T-helper 2 cell treated with Interferon-gamma antibody and Interleukin-4, amounts not matched to agents 5 μg/mL and 100 μg/mL, for 36 hours (primary cell): Measurements from ENCODE around the gene EXD3.
A peak's percentile ranks its signal among the peaks of the same experiment; 100 is the strongest.

Source experiments
- DNase-seq: peaks from one replicate; pipeline ENCODE4 v3.0.0; 2021; ENCODE audit warnings: low spot score
- H3K27ac Mint-ChIP-seq: one replicate; pipeline ENCODE4 v1.8.0; 2021; ENCODE audit warnings: mild to moderate bottlenecking, mixed read lengths
- H3K27me3 Mint-ChIP-seq: one replicate; pipeline ENCODE4 v1.8.0; 2021; ENCODE audit warnings: low read depth, mixed read lengths
- H3K36me3 Mint-ChIP-seq: one replicate; pipeline ENCODE4 v1.8.0; 2021; ENCODE audit warnings: low read depth, mixed read lengths
- H3K4me1 Mint-ChIP-seq: one replicate; pipeline ENCODE4 v1.8.0; 2021; ENCODE audit warnings: low read depth, mixed read lengths
- H3K4me3 Mint-ChIP-seq: one replicate; pipeline ENCODE4 v1.8.0; 2022; ENCODE audit warnings: mild to moderate bottlenecking, moderate library complexity, mixed read lengths
- H3K9me3 Mint-ChIP-seq: one replicate; pipeline ENCODE4 v1.8.0; 2021; ENCODE audit warnings: mixed read lengths

Gene EXD3

GRCh38 chr9:137301081-137301947 is 121.6 kb downstream of the EXD3 start:
- peaks cover 36% of the 10 kb centered on the region for H3K27me3 Mint-ChIP-seq
- no peaks in the 10 kb centered on the region for H3K9me3 Mint-ChIP-seq
- peak overlapping the region; percentile 65 for H3K4me3 Mint-ChIP-seq
- H3K27ac Mint-ChIP-seq, result no peak overlapping the region
- no peaks in the 10 kb centered on the region for H3K36me3 Mint-ChIP-seq
- peak; percentile 39 for DNase-seq
- H3K4me1 Mint-ChIP-seq, result peaks cover 8% of the 10 kb centered on the region

GRCh38 chr9:137300567-137301080 is 122.3 kb downstream of the EXD3 start:
- no peak for DNase-seq
- Mint-ChIP-seq H3K27me3 (peaks cover 36% of the 10 kb centered on the region), H3K9me3 (no peaks in the 10 kb centered on the region), H3K36me3 (no peaks in the 10 kb centered on the region), H3K4me3 (peak overlapping the region; percentile 82), H3K4me1 (peaks cover 7% of the 10 kb centered on the region), H3K27ac (no peak overlapping the region)

GRCh38 chr9:137299938-137300337 is 123.0 kb downstream of the EXD3 start:
- no peaks in the 10 kb centered on the region for H3K36me3 Mint-ChIP-seq
- no peak for DNase-seq
- peaks cover 36% of the 10 kb centered on the region for H3K27me3 Mint-ChIP-seq
- peaks cover 4% of the 10 kb centered on the region for H3K4me1 Mint-ChIP-seq
- H3K9me3 Mint-ChIP-seq, result no peaks in the 10 kb centered on the region
- H3K4me3 Mint-ChIP-seq, result peak overlapping the region; percentile 39
- no peak overlapping the region for H3K27ac Mint-ChIP-seq

GRCh38 chr9:137299203-137299565 is 123.8 kb downstream of the EXD3 start:
- H3K9me3 Mint-ChIP-seq, result no peaks in the 10 kb centered on the region
- H3K27me3 Mint-ChIP-seq, result peaks cover 42% of the 10 kb centered on the region
- H3K4me3 Mint-ChIP-seq, result no peak overlapping the region
- DNase-seq, result no peak
- H3K27ac Mint-ChIP-seq, result no peak overlapping the region
- no peaks in the 10 kb centered on the region for H3K36me3 Mint-ChIP-seq
- peaks cover 4% of the 10 kb centered on the region for H3K4me1 Mint-ChIP-seq

GRCh38 chr9:137298401-137299202 is 124.4 kb downstream of the EXD3 start:
- Mint-ChIP-seq H3K27ac (no peak overlapping the region), H3K9me3 (no peaks in the 10 kb centered on the region), H3K27me3 (peaks cover 45% of the 10 kb centered on the region), H3K4me1 (peaks cover 4% of the 10 kb centered on the region), H3K4me3 (no peak overlapping the region), H3K36me3 (no peaks in the 10 kb centered on the region)
- no peak for DNase-seq

GRCh38 chr9:137297966-137298365 is 125.0 kb downstream of the EXD3 start:
- no peak overlapping the region for H3K27ac Mint-ChIP-seq
- H3K36me3 Mint-ChIP-seq, result no peaks in the 10 kb centered on the region
- no peak for DNase-seq
- H3K9me3 Mint-ChIP-seq, result no peaks in the 10 kb centered on the region
- peaks cover 48% of the 10 kb centered on the region for H3K27me3 Mint-ChIP-seq
- H3K4me1 Mint-ChIP-seq, result peaks cover 4% of the 10 kb centered on the region
- no peak overlapping the region for H3K4me3 Mint-ChIP-seq

GRCh38 chr9:137296670-137297664 is 126.0 kb downstream of the EXD3 start:
- Mint-ChIP-seq H3K36me3 (no peaks in the 10 kb centered on the region), H3K4me3 (peak overlapping the region; percentile 63), H3K27me3 (peaks cover 48% of the 10 kb centered on the region), H3K27ac (no peak overlapping the region), H3K9me3 (no peaks in the 10 kb centered on the region), H3K4me1 (peaks cover 4% of the 10 kb centered on the region)
- DNase-seq, result no peak

- Mint-ChIP-seq H3K4me1 (peaks cover 4% of the 10 kb centered on the region), H3K9me3 (no peaks in the 10 kb centered on the region), H3K27ac (no peak overlapping the region), H3K4me3 (peak overlapping the region; percentile 63), H3K27me3 (peaks cover 45% of the 10 kb centered on the region), H3K36me3 (no peaks in the 10 kb centered on the region)
- no peak for DNase-seq
These were observed 126.9 kb downstream of the EXD3 start for GRCh38 chr9:137295849-137296669.

GRCh38 chr9:137295238-137295811 is 127.6 kb downstream of the EXD3 start:
- peaks cover 42% of the 10 kb centered on the region for H3K27me3 Mint-ChIP-seq
- H3K4me3 Mint-ChIP-seq, result no peak overlapping the region
- no peaks in the 10 kb centered on the region for H3K9me3 Mint-ChIP-seq
- H3K4me1 Mint-ChIP-seq, result peaks cover 3% of the 10 kb centered on the region
- peak; percentile 59 for DNase-seq
- H3K36me3 Mint-ChIP-seq, result no peaks in the 10 kb centered on the region
- H3K27ac Mint-ChIP-seq, result no peak overlapping the region

- no peak for DNase-seq
- H3K36me3 Mint-ChIP-seq, result no peaks in the 10 kb centered on the region
- H3K4me1 Mint-ChIP-seq, result peaks cover 3% of the 10 kb centered on the region
- H3K27ac Mint-ChIP-seq, result no peak overlapping the region
- peak overlapping the region; percentile 34 for H3K4me3 Mint-ChIP-seq
- H3K27me3 Mint-ChIP-seq, result peaks cover 38% of the 10 kb centered on the region
- no peaks in the 10 kb centered on the region for H3K9me3 Mint-ChIP-seq
These were observed 128.2 kb downstream of the EXD3 start for GRCh38 chr9:137294681-137295237.

GRCh38 chr9:137294091-137294680 is 128.8 kb downstream of the EXD3 start:
- H3K4me3 Mint-ChIP-seq, result peak overlapping the region; percentile 34
- H3K27me3 Mint-ChIP-seq, result peaks cover 35% of the 10 kb centered on the region
- peaks cover 3% of the 10 kb centered on the region for H3K4me1 Mint-ChIP-seq
- no peaks in the 10 kb centered on the region for H3K9me3 Mint-ChIP-seq
- no peak overlapping the region for H3K27ac Mint-ChIP-seq
- DNase-seq, result no peak
- no peaks in the 10 kb centered on the region for H3K36me3 Mint-ChIP-seq

GRCh38 chr9:137293482-137294090 is 129.4 kb downstream of the EXD3 start:
- H3K4me3 Mint-ChIP-seq, result no peak overlapping the region
- H3K27me3 Mint-ChIP-seq, result peaks cover 30% of the 10 kb centered on the region
- no peak for DNase-seq
- H3K36me3 Mint-ChIP-seq, result no peaks in the 10 kb centered on the region
- peaks cover 3% of the 10 kb centered on the region for H3K4me1 Mint-ChIP-seq
- no peak overlapping the region for H3K27ac Mint-ChIP-seq
- H3K9me3 Mint-ChIP-seq, result no peaks in the 10 kb centered on the region
